Lung (tissue), 12 donors: ENCODE results near the gene TEP1. TPM values are rescaled to one million over a fixed set of nuclear protein-coding genes. Genes with fewer than 3 reads are reported as not detected.

ENCODE experiments used
- ATAC-seq: fragments of 200-7000 bp; cut with Tn5 transposase; one replicate; pipeline ENCODE4 v1.9.1; 2020; ENCODE audit warnings: moderate number of reproducible peaks; ENCODE audit not compliant: insufficient read depth, low FRiP score
- DNase-seq, 3 donors: peaks; one replicate each; pipeline ENCODE4 v3.0.0-alpha.2; 2013 to 2017
- H3K27ac ChIP-seq, 2 donors: one replicate each; pipeline ENCODE4 v1.5.1; 2013; ENCODE audit warnings: mild to moderate bottlenecking in 2 of 2, moderate library complexity in 2 of 2, control low read depth in 1 of 2, inconsistent platforms in 1 of 2, low read depth in 1 of 2, low read length in 1 of 2
- H3K27me3 ChIP-seq, 3 donors: one replicate each; pipeline ENCODE4 v1.5.1; 2013; ENCODE audit warnings: low read length in 2 of 3; ENCODE audit not compliant: control insufficient read depth in 3 of 3, insufficient read depth in 3 of 3
- H3K36me3 ChIP-seq, 4 donors: one replicate each; pipeline ENCODE4 v1.5.1; 2013; ENCODE audit warnings: low read length in 4 of 4, mild to moderate bottlenecking in 1 of 4, moderate library complexity in 1 of 4; ENCODE audit not compliant: control insufficient read depth in 4 of 4, insufficient read depth in 4 of 4
- H3K4me1 ChIP-seq, 5 donors: one replicate each; pipeline ENCODE4 v1.5.1; 2013; ENCODE audit warnings: low read length in 5 of 5, mild to moderate bottlenecking in 2 of 5, moderate library complexity in 1 of 5; ENCODE audit not compliant: control insufficient read depth in 5 of 5, insufficient read depth in 5 of 5
- H3K4me3 ChIP-seq: one replicate; pipeline ENCODE4 v1.5.1; 2013; ENCODE audit warnings: mild to moderate bottlenecking, control low read depth, moderate library complexity
- H3K9ac ChIP-seq, 2 donors: one replicate each; pipeline ENCODE4 v1.5.1; 2013; ENCODE audit warnings: low read length in 2 of 2, control low read depth in 1 of 2; ENCODE audit not compliant: insufficient read depth in 1 of 2
- H3K9me3 ChIP-seq, 4 donors: one replicate each; pipeline ENCODE4 v1.5.1; 2013; ENCODE audit warnings: low read length in 3 of 4, mild to moderate bottlenecking in 1 of 4, moderate library complexity in 1 of 4; ENCODE audit not compliant: control insufficient read depth in 4 of 4, insufficient read depth in 3 of 4
- CTCF ChIP-seq: IDR thresholded peaks from 2 replicates; pipeline ENCODE4 v1.5.1; 2012; ENCODE audit warnings: mild to moderate bottlenecking; ENCODE audit errors: control extremely low read depth, extremely low read depth
- WGBS, 2 donors: extraction: QIAGEN DNeasy Blood & Tissue Kit; methylation state at CpG; one replicate each; pipeline ENCODE4 v1.1.7; 2013; 5-methylcytosine and 5-hydroxymethylcytosine counted together
- polyA plus RNA-seq, 2 donors: library from polyadenylated mRNA; stranded (reverse); fragments of 200-250 nt; gene quantifications; one replicate each; pipeline ENCODE4 v1.2.1, GENCODE V29; 2013
- total RNA-seq, 2 donors: library from RNA; depleted of rRNA in 1 of 2; stranded (reverse); fragments of >200 nt in 1 of 2; gene quantifications; one replicate each; pipeline ENCODE4 v1.2.1, GENCODE V29; 2014 to 2021
- donor health status: control.
- donor health status: control.
- donor health status: Bipolar disorder and iron deficiency.
- donor health status: healthy.
- donor health status: DM: yes; HTN: yes; CAD: no.

TEP1 gene
- total and polyA plus RNA-seq, 4 donors = 15.7 to 44.7 (median 22.5) TPM

GRCh38 chr14:20356422-20356821 is 56.9 kb downstream of the TEP1 start:
- H3K27me3 ChIP-seq = no peaks in the 10 kb centered on the region
- TF ChIP-seq CTCF = no peak
- no peaks in the 10 kb centered on the region for H3K9me3 ChIP-seq
- peaks cover 17 to 45% (median 30%) of the 10 kb centered on the region in 4 donors for H3K36me3 ChIP-seq
- WGBS, 2 donors = 94 to 97% methylated on average over 3 of the region's 3 CpGs
- no peak overlapping the region for H3K27ac ChIP-seq
- no peaks in the 10 kb centered on the region for H3K4me1 ChIP-seq
- ATAC-seq (no peak), DNase-seq (no peak)
- H3K9ac ChIP-seq = no peak overlapping the region
- no peak overlapping the region for H3K4me3 ChIP-seq

- Histone ChIP-seq H3K36me3 (peaks cover 12 to 52% (median 27%) of the 10 kb centered on the region in 4 donors), H3K9ac (no peak overlapping the region), H3K9me3 (no peaks in the 10 kb centered on the region), H3K27ac (no peak overlapping the region), H3K4me3 (no peak overlapping the region), H3K27me3 (no peaks in the 10 kb centered on the region), H3K4me1 (no peaks in the 10 kb centered on the region)
- TF ChIP-seq CTCF = no peak
- no peak for DNase-seq
- no peak for ATAC-seq
Observed at GRCh38 chr14:20350860-20351259, 62.4 kb downstream of the TEP1 start.

GRCh38 chr14:20350282-20350681 is 63.0 kb downstream of the TEP1 start:
- no peaks in the 10 kb centered on the region for H3K27me3 ChIP-seq
- no peak overlapping the region for H3K27ac ChIP-seq
- no peak overlapping the region for H3K9ac ChIP-seq
- no peak overlapping the region for H3K4me3 ChIP-seq
- DNase-seq = no peak
- WGBS, 2 donors = 98 to 100% methylated on average over 2 of the region's 2 CpGs
- ATAC-seq = no peak
- H3K36me3 ChIP-seq = peaks cover 17 to 52% (median 29%) of the 10 kb centered on the region in 4 donors
- no peaks in the 10 kb centered on the region for H3K4me1 ChIP-seq
- no peak for TF ChIP-seq CTCF
- H3K9me3 ChIP-seq = no peaks in the 10 kb centered on the region

- 98 to 100% methylated on average over 3 of the region's 3 CpGs for WGBS, 2 donors
Observed at GRCh38 chr14:20347747-20348146, 65.6 kb downstream of the TEP1 start.

More at GRCh38 chr14:20347747-20348146, 65.6 kb downstream of the TEP1 start:
- no peak overlapping the region for H3K4me3 ChIP-seq
- ATAC-seq (no peak), DNase-seq (no peak)
- no peak overlapping the region for H3K27ac ChIP-seq
- H3K9ac ChIP-seq = no peak overlapping the region
- peaks cover 0 to 6% (median 0%) of the 10 kb centered on the region in 5 donors for H3K4me1 ChIP-seq
- TF ChIP-seq CTCF = no peak
- H3K36me3 ChIP-seq = peaks cover 12 to 38% (median 25%) of the 10 kb centered on the region in 4 donors
- H3K27me3 ChIP-seq = no peaks in the 10 kb centered on the region
- H3K9me3 ChIP-seq = no peaks in the 10 kb centered on the region
